ENCODE measurements around the gene LTBP4. TPM values are rescaled to one million over a fixed set of nuclear protein-coding genes. Genes with fewer than 3 reads are reported as not detected.

Gene LTBP4, protein sequence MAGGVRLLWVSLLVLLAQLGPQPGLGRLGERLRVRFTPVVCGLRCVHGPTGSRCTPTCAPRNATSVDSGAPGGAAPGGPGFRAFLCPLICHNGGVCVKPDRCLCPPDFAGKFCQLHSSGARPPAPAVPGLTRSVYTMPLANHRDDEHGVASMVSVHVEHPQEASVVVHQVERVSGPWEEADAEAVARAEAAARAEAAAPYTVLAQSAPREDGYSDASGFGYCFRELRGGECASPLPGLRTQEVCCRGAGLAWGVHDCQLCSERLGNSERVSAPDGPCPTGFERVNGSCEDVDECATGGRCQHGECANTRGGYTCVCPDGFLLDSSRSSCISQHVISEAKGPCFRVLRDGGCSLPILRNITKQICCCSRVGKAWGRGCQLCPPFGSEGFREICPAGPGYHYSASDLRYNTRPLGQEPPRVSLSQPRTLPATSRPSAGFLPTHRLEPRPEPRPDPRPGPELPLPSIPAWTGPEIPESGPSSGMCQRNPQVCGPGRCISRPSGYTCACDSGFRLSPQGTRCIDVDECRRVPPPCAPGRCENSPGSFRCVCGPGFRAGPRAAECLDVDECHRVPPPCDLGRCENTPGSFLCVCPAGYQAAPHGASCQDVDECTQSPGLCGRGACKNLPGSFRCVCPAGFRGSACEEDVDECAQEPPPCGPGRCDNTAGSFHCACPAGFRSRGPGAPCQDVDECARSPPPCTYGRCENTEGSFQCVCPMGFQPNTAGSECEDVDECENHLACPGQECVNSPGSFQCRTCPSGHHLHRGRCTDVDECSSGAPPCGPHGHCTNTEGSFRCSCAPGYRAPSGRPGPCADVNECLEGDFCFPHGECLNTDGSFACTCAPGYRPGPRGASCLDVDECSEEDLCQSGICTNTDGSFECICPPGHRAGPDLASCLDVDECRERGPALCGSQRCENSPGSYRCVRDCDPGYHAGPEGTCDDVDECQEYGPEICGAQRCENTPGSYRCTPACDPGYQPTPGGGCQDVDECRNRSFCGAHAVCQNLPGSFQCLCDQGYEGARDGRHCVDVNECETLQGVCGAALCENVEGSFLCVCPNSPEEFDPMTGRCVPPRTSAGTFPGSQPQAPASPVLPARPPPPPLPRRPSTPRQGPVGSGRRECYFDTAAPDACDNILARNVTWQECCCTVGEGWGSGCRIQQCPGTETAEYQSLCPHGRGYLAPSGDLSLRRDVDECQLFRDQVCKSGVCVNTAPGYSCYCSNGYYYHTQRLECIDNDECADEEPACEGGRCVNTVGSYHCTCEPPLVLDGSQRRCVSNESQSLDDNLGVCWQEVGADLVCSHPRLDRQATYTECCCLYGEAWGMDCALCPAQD (N-terminal part only)
- 630 TPM for polyA plus RNA-seq (2012; ENCODE audit: insufficient read length, low read depth)

DNA sequence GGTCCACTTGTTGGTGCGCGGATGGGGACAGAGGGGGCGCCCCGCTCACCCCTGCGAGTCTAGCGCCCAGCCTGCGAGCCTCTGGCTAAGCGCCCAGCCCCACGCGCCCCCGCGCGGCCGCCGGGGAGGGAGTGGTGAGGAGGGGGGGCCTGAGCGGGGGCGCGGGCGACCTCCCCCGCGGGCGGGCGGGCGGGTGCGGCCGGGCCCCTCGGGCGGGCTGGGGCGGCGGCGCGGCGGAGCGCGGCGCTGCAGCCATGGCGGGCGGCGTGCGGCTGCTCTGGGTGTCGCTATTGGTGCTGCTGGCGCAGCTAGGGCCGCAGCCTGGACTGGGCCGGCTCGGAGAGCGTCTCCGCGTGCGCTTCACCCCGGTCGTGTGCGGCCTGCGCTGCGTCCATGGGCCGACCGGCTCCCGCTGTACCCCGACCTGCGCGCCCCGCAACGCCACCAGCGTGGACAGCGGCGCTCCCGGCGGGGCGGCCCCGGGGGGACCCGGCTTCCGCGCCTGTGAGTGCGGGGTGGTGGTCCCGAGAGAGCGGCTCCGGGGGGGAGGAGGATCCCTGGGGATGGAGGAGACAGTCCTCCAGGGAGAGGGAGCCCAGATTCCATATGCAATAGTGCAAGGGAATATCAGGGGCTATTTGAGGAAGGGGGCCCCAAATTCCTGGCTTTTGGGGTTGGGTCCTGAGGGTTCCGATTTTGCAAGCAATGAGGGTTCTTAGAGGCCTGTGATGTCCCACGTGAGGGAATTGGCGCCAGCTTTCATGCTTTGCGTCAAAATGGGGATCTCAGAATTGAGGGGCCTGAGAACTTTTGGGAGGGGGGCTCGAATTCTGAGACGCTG is at the start of gene LTBP4:
TSS of gene LTBP4 (plus strand) at position 236 of the 841 bp plus-strand sequence. CDS start at position 255, 19 bp downstream.
- TF ChIP-seq SIN3A (IDR thresholded peaks at IDR 0.05; ENCODE audit: borderline replicate concordance, insufficient read depth, low read length): no peak
- TF ChIP-seq POLR2AphosphoS5 (IDR thresholded peaks at IDR 0.05; ENCODE audit: low read depth, low read length): no peak
- TF ChIP-seq TAF1 (IDR thresholded peaks at IDR 0.05; ENCODE audit: borderline replicate concordance, insufficient read depth, low read length): no peak
- TF ChIP-seq, protein P1, sequence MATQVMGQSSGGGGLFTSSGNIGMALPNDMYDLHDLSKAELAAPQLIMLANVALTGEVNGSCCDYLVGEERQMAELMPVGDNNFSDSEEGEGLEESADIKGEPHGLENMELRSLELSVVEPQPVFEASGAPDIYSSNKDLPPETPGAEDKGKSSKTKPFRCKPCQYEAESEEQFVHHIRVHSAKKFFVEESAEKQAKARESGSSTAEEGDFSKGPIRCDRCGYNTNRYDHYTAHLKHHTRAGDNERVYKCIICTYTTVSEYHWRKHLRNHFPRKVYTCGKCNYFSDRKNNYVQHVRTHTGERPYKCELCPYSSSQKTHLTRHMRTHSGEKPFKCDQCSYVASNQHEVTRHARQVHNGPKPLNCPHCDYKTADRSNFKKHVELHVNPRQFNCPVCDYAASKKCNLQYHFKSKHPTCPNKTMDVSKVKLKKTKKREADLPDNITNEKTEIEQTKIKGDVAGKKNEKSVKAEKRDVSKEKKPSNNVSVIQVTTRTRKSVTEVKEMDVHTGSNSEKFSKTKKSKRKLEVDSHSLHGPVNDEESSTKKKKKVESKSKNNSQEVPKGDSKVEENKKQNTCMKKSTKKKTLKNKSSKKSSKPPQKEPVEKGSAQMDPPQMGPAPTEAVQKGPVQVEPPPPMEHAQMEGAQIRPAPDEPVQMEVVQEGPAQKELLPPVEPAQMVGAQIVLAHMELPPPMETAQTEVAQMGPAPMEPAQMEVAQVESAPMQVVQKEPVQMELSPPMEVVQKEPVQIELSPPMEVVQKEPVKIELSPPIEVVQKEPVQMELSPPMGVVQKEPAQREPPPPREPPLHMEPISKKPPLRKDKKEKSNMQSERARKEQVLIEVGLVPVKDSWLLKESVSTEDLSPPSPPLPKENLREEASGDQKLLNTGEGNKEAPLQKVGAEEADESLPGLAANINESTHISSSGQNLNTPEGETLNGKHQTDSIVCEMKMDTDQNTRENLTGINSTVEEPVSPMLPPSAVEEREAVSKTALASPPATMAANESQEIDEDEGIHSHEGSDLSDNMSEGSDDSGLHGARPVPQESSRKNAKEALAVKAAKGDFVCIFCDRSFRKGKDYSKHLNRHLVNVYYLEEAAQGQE (IDR thresholded peaks at IDR 0.05; ENCODE audit: insufficient read depth in 1 of 2, low read depth in 2 of 2, low read length in 2 of 2): no peak
- no peak for TF ChIP-seq FOXP2 (optimal IDR thresholded peaks at IDR 0.05; ENCODE audit: borderline replicate concordance, extremely low read depth, extremely low read length, insufficient read depth)

DNA sequence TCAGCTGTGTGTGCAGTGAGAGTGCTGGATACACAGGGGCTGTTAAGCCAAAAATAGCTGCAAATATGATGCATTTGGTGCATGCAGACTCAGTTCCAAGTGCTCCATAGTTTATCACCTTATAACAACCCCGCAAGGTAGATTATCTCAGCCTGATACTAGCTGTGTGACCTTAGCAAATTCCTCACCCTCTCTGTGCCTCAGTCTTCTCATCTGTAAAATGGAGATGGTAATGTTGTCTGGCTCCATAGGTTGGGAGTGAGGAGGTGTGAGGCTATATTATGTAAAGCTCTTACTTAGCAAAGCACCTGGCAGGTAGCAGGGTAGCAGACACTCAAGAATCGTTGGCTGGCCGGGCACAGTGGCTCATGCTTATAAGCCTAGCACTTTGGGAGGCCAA is 48.3 kb upstream of the LTBP4 start:
- no peak for TF ChIP-seq SIN3A (IDR thresholded peaks at IDR 0.05; ENCODE audit: borderline replicate concordance, insufficient read depth, low read length)
- TF ChIP-seq TAF1 (IDR thresholded peaks at IDR 0.05; ENCODE audit: borderline replicate concordance, insufficient read depth, low read length): no peak
- no peak for TF ChIP-seq FOXP2 (optimal IDR thresholded peaks at IDR 0.05; ENCODE audit: borderline replicate concordance, extremely low read depth, extremely low read length, insufficient read depth)

DNA sequence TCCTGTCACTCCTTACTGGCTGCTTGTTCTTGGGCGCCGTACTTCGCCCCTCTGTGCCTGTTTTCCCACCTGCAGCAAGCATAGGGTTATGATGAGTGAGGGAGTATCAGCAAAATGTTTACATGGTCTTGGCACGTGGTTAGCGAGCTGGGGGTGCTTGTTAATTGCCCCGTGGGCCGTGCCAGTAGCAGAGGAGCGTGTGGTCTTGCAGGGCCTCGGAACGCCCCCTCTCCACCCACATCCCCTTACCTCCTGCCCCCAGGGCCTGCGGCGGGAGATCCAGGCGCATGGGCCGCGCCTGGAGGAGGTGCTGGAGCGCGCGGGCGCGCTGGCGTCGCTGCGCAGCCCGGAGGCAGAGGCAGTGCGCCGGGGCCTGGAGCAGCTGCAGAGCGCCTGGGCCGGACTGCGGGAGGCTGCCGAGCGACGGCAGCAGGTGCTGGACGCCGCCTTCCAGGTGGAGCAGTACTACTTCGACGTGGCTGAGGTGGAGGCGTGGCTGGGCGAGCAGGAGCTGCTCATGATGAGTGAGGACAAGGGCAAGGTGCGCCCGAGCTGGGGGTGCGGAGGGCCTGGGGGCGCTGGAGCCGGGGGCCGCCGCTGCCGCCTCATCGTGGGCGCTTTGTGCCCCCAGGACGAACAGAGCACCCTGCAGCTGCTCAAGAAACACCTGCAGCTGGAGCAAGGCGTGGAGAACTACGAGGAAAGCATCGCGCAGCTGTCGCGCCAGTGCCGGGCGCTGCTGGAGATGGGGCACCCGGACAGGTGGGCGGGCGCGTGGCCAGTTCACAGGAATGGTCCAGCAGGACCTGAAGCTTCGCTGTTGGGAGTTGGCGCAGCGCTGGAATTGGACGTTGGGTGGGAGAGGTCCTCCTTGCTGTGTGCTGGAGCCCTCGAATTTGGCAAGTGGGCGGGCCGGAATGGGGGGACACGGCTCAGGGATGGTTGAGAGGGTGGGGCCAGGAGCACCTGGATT is 47.0 kb upstream of the LTBP4 start:
- no peak for TF ChIP-seq FOXP2 (optimal IDR thresholded peaks at IDR 0.05; ENCODE audit: borderline replicate concordance, extremely low read depth, extremely low read length, insufficient read depth)
- no peak for TF ChIP-seq TAF1 (IDR thresholded peaks at IDR 0.05; ENCODE audit: borderline replicate concordance, insufficient read depth, low read length)
- no peak for TF ChIP-seq SIN3A (IDR thresholded peaks at IDR 0.05; ENCODE audit: borderline replicate concordance, insufficient read depth, low read length)
- TF ChIP-seq, protein P1 (IDR thresholded peaks at IDR 0.05; ENCODE audit: insufficient read depth in 1 of 2, low read depth in 2 of 2, low read length in 2 of 2): no peak
- no peak for TF ChIP-seq POLR2AphosphoS5 (IDR thresholded peaks at IDR 0.05; ENCODE audit: low read depth, low read length)

DNA sequence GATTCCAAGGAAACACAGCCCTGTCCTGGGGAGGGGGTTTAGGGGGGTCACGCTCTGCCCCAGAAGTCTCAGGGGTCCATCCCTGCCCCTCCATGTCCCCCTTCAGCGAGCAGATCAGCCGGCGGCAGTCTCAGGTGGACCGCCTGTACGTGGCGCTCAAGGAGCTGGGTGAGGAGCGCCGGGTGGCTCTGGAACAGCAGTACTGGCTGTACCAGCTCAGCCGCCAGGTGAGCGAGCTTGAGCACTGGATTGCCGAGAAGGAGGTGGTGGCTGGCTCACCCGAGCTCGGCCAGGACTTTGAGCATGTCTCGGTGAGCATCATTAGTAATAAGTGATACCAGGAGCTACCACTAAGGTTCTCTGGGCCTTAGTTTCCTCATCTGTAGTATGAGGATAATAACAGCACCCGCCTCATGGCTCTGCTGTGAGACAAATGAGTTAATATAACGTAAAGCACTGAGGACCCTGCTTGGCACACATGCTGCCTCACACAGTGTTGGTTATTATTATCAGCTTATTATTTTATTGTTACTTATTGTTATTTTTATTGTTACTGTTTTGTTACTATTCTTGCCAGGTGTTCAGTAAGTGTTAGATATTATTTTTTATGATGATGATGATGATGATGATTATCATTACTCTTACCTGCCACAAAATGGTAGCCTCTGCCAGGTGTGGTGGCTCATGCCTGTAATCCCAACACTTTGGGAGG is 45.0 kb upstream of the LTBP4 start:
- no peak for TF ChIP-seq TAF1 (IDR thresholded peaks at IDR 0.05; ENCODE audit: borderline replicate concordance, insufficient read depth, low read length)
